Thyroid gland (tissue), 4 donors: ENCODE data around the gene MOB3A. TPM values are rescaled to one million over a fixed set of nuclear protein-coding genes. Genes with fewer than 3 reads are reported as not detected.
"Not testable (repeated sequence)": the region's sequence is repeated elsewhere in the genome, so short reads cannot be mapped to it uniquely, and the experiment has no call there.

Source experiments
- DNase-seq, 2 donors: peaks; one replicate each; pipeline ENCODE4 v3.0.0-alpha.2; 2019
- H3K27ac ChIP-seq, 3 donors: fragments of 200-600 bp; sonication (generic); 1 replicate in 2 of 3; 2 replicates in 1 of 3; pipeline ENCODE4 v1.5.1; 2016 to 2019; ENCODE audit warnings: mild to moderate bottlenecking in 1 of 3, moderate library complexity in 1 of 3
- H3K27me3 ChIP-seq: fragments of 200-600 bp; sonication (generic); one replicate; pipeline ENCODE4 v1.5.1; 2019
- H3K36me3 ChIP-seq, 2 donors: fragments of 200-600 bp; sonication (generic); one replicate each; pipeline ENCODE4 v1.5.1; 2016 to 2019
- H3K4me1 ChIP-seq, 2 donors: fragments of 200-600 bp; sonication (generic); one replicate each; pipeline ENCODE4 v1.5.1; 2017 to 2019
- H3K4me3 ChIP-seq, 3 donors: fragments of 200-600 bp; sonication (generic); replicated peaks in 1 of 3; 1 replicate in 2 of 3; 2 replicates in 1 of 3; pipeline ENCODE4 v1.5.1; 2016; ENCODE audit warnings: mild to moderate bottlenecking in 1 of 3
- H3K9me3 ChIP-seq: fragments of 200-600 bp; sonication (generic); one replicate; pipeline ENCODE4 v1.5.1; 2017
- POLR2A ChIP-seq, 2 donors: fragments of 450-650 bp; IDR thresholded peaks; one replicate each; pipeline ENCODE4 v1.6.1; 2017; ENCODE audit warnings: antibody characterized with exemption in 2 of 2, mild to moderate bottlenecking in 2 of 2, moderate library complexity in 1 of 2
- WGBS, 2 donors: methylation state at CpG; one replicate each; pipeline ENCODE4 v1.1.5; 2017; 5-methylcytosine and 5-hydroxymethylcytosine counted together
- intact Hi-C: fragments of 100-400 bp; cut with DNase I; formaldehyde crosslinking; loops from one replicate; pipeline ENCODE4 v1.15.1; 2023
- total RNA-seq, 4 donors: library from RNA; depleted of rRNA; stranded (reverse); fragments of >200 nt; gene quantifications; one replicate each; pipeline ENCODE4 v1.2.3, GENCODE V29; 2016
- TF ChIP-seq, protein P1 (sequence below), 6 experiments: fragments of 200-600 bp in 3 of 6; fragments of 450-650 bp in 3 of 6; sonication (generic) in 3 of 6; IDR thresholded peaks; one replicate each; pipeline ENCODE4 v1.5.1; 2016 to 2019; ENCODE audit warnings: antibody characterized with exemption in 6 of 6, mild to moderate bottlenecking in 2 of 6, inconsistent platforms in 1 of 6, moderate library complexity in 1 of 6

Gene MOB3A
- total RNA-seq, 4 donors from 2014 or later: 18.5 to 40.4 (median 26.6) TPM

DNA sequence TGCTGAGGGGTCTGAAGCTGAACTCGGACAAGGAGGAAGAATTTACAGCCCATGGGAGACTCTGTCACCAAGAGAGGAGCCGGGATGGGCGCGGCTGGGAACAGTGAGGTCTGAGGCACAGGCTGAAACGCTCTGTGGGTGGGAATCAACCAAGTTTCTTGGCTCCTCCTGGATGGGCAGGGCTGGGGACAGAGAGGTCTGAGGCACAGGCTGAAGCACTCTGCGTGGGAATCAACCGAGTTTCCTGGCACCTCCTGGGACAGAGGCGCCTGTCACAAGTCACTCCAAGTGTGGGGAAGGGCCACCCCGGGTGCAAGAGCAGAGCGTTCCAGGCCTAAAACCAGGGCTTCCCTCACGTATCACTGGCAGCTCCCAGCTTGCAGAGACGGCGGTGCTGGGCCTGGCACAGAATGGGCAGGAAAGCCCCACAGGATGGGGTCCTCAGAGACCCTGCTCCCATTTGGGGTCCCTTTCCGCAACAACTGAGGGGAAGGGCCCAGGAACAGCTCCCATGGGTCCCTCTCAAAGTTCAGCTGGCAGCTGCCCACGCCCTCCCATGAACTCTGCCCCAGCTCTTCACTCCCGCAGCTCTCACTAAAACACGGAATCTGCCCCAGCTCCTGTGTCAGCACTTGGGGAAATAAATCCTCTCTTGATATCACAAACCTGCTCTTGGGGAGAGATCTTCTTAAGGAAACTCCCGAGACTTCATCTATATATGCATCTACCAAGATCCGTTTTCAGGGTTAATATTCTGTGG lies 36.8 kb upstream of the MOB3A start:
- no peak for DNase-seq
- no peak overlapping the region for H3K27ac ChIP-seq
- no peaks in the 10 kb centered on the region for H3K4me1 ChIP-seq
- TF ChIP-seq POLR2A (IDR thresholded peaks at IDR 0.05): no peak
- TF ChIP-seq, protein P1, sequence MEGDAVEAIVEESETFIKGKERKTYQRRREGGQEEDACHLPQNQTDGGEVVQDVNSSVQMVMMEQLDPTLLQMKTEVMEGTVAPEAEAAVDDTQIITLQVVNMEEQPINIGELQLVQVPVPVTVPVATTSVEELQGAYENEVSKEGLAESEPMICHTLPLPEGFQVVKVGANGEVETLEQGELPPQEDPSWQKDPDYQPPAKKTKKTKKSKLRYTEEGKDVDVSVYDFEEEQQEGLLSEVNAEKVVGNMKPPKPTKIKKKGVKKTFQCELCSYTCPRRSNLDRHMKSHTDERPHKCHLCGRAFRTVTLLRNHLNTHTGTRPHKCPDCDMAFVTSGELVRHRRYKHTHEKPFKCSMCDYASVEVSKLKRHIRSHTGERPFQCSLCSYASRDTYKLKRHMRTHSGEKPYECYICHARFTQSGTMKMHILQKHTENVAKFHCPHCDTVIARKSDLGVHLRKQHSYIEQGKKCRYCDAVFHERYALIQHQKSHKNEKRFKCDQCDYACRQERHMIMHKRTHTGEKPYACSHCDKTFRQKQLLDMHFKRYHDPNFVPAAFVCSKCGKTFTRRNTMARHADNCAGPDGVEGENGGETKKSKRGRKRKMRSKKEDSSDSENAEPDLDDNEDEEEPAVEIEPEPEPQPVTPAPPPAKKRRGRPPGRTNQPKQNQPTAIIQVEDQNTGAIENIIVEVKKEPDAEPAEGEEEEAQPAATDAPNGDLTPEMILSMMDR (IDR thresholded peaks at IDR 0.05): no peak
- peaks cover 39 to 50% of the 10 kb centered on the region in 2 donors for H3K36me3 ChIP-seq
- WGBS, 2 donors: 80 to 88% methylated on average over 19 of the region's 19 CpGs
- H3K4me3 ChIP-seq: no peak overlapping the region
- H3K9me3 ChIP-seq: no peaks in the 10 kb centered on the region
- intact Hi-C loops: no loop called here
- H3K27me3 ChIP-seq: no peaks in the 10 kb centered on the region

GRCh38 chr19:2132191-2132590 lies 36.1 kb upstream of the MOB3A start:
- TF ChIP-seq, protein P1 (IDR thresholded peaks at IDR 0.05): no peak
- TF ChIP-seq POLR2A (IDR thresholded peaks at IDR 0.05): no peak
- Histone ChIP-seq H3K4me1 (no peaks in the 10 kb centered on the region), H3K9me3 (no peaks in the 10 kb centered on the region), H3K4me3 (no peak overlapping the region), H3K36me3 (peaks cover 40 to 50% of the 10 kb centered on the region in 2 donors), H3K27ac (no peak overlapping the region), H3K27me3 (no peaks in the 10 kb centered on the region)
- 95 to 96% methylated on average over 12 to 14 of the region's 14 CpGs for WGBS, 2 donors
- intact Hi-C loops: no loop called here
- no peak for DNase-seq

GRCh38 chr19:2131012-2131975 lies 35.2 kb upstream of the MOB3A start:
- DNase-seq, H3K27ac ChIP-seq, H3K27me3 ChIP-seq, H3K9me3 ChIP-seq, intact Hi-C loops, H3K4me1 ChIP-seq, H3K4me3 ChIP-seq: not testable (repeated sequence)
- peaks cover 38 to 47% of the 10 kb centered on the region in 2 donors for H3K36me3 ChIP-seq
- WGBS, 2 donors: 88 to 89% methylated on average over 27 to 35 of the region's 67 CpGs

DNA sequence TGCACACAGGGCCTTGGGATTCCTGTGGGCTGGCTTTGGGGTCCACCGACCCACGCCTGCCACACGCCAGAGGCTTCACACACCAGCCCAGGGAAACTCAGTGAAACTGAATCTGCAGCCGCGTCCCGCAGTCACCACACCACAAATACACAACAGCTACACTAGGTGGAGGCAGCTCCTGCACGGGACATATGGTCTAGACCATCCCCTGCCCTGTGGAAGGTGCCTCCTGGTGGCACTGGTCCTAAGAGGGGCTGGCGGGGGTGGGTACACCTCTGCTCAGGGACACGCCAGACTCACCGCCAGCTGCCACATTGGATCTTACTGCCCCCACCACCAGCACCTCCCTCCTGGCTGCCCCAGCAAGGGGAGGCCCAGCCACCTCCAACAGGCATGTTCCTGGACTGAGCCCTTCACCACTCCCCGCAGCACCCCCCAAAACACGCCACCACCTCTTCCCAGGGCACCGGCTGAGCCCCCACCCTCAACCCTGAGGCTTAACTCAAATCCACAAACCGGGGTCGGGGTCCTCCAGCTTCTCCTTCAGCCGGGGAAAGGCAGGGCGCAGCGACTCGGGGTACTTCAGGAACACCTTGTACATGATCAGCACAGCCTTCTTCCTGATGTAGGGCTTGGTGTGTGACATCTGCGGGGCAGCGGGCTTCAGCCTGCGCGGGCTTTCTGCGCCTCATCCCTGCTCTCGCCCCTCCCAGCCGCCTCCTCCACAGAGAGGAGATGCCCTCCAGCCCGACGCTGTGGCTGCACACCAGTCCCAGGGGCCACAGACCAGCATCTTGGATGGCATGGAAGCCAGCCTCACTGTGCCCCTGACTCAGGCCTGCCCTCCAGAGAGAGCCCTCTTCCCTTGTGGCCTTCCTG lies 34.0 kb upstream of the MOB3A start:
- H3K4me3 ChIP-seq: no peak overlapping the region
- H3K36me3 ChIP-seq: peaks cover 37 to 50% of the 10 kb centered on the region in 2 donors
- 95% methylated on average over 17 to 21 of the region's 28 CpGs for WGBS, 2 donors
- no peak for DNase-seq
- no peaks in the 10 kb centered on the region for H3K4me1 ChIP-seq
- TF ChIP-seq POLR2A (IDR thresholded peaks at IDR 0.05): no peak
- TF ChIP-seq, protein P1 (IDR thresholded peaks at IDR 0.05): no peak
- intact Hi-C loops: no loop called here
- H3K9me3 ChIP-seq: no peaks in the 10 kb centered on the region
- H3K27me3 ChIP-seq: no peaks in the 10 kb centered on the region
- no peak overlapping the region for H3K27ac ChIP-seq

DNA sequence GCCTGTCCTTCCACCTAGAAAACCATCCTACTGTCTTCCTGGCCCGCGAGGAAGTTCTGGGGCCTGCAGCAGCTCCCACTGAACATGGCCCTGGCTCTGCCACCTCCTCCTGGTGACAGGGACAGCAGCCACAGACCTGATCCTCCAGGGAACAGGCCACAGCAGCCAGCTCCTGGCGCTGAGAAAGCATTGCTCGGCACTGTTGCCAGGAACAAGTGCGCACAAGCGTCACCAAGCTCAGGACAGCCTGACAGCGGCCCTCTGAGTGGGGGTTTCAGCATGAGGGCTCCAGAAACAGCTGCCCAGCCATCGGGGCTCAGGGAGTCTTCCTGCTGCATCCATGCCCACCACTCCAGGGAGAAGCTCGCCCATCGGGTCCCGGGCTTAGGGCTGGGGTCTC lies 33.4 kb upstream of the MOB3A start:
- H3K27ac ChIP-seq: no peak overlapping the region
- no peak overlapping the region for H3K4me3 ChIP-seq
- peaks cover 37 to 55% of the 10 kb centered on the region in 2 donors for H3K36me3 ChIP-seq
- DNase-seq: no peak
- 92 to 97% methylated on average over 6 of the region's 11 CpGs for WGBS, 2 donors
- no peaks in the 10 kb centered on the region for H3K4me1 ChIP-seq
- no peaks in the 10 kb centered on the region for H3K27me3 ChIP-seq
- intact Hi-C loops: no loop called here
- no peaks in the 10 kb centered on the region for H3K9me3 ChIP-seq
- TF ChIP-seq POLR2A (IDR thresholded peaks at IDR 0.05): no peak
- TF ChIP-seq, protein P1 (IDR thresholded peaks at IDR 0.05): no peak
